ENCODE measurements around the gene MAPRE3. TPM values are rescaled to one million over a fixed set of nuclear protein-coding genes. Genes with fewer than 3 reads are reported as not detected.
A peak's percentile ranks its signal among the peaks of the same experiment; 100 is the strongest.

The MAPRE3 gene
- total and polyA plus RNA-seq, 2 donors (not counting 3 experiments of a cell fraction or from before 2014, with no cell fraction given): 4.4 to 6.1 TPM

GRCh38 chr2:27016801-27017325 lies 46.4 kb downstream of the MAPRE3 start:
- Histone ChIP-seq H3K9me3 (replicated peaks; ENCODE audit: control insufficient read depth, insufficient read depth, low read length) (no peaks in the 10 kb centered on the region), H3K27ac (ENCODE audit: insufficient read depth, low read depth, low read length) (no peak overlapping the region), H3K4me2 (ENCODE audit: insufficient read depth, low read length) (no peak overlapping the region), H2AFZ (ENCODE audit: low read depth, low read length) (no peak overlapping the region), H3K4me3 (replicated peaks in 1 of 3; ENCODE audit: insufficient read depth in 1 of 3, low read depth in 1 of 3, low read length in 3 of 3) (no peak overlapping the region), H4K20me1 (replicated peaks; ENCODE audit: control insufficient read depth, extremely low read depth, insufficient read depth, low read length) (no peaks in the 10 kb centered on the region), H3K79me2 (ENCODE audit: control insufficient read depth, insufficient read depth, low read length) (no peaks in the 10 kb centered on the region), H3K9ac (replicated peaks; ENCODE audit: extremely low read depth, insufficient read depth, low read length) (no peak overlapping the region), H3K4me1 (ENCODE audit: control insufficient read depth, extremely low read depth, insufficient read depth, low read length) (peaks cover 13% of the 10 kb centered on the region), H3K27me3 (ENCODE audit: control insufficient read depth in 2 of 2, insufficient read depth in 2 of 2, low read length in 2 of 2) (no peaks in the 10 kb centered on the region), H3K36me3 (ENCODE audit: control insufficient read depth in 2 of 2, extremely low read depth in 1 of 2, insufficient read depth in 2 of 2, low read length in 2 of 2) (no peaks in the 10 kb centered on the region), H3K9me1 (replicated peaks; ENCODE audit: control insufficient read depth, extremely low read depth, insufficient read depth, low read length) (no peaks in the 10 kb centered on the region)
- BruUV-seq (replicated peaks): no TSS peak
- TF ChIP-seq, protein P1, sequence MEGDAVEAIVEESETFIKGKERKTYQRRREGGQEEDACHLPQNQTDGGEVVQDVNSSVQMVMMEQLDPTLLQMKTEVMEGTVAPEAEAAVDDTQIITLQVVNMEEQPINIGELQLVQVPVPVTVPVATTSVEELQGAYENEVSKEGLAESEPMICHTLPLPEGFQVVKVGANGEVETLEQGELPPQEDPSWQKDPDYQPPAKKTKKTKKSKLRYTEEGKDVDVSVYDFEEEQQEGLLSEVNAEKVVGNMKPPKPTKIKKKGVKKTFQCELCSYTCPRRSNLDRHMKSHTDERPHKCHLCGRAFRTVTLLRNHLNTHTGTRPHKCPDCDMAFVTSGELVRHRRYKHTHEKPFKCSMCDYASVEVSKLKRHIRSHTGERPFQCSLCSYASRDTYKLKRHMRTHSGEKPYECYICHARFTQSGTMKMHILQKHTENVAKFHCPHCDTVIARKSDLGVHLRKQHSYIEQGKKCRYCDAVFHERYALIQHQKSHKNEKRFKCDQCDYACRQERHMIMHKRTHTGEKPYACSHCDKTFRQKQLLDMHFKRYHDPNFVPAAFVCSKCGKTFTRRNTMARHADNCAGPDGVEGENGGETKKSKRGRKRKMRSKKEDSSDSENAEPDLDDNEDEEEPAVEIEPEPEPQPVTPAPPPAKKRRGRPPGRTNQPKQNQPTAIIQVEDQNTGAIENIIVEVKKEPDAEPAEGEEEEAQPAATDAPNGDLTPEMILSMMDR (IDR thresholded peaks at IDR 0.05; ENCODE audit: extremely low read depth in 1 of 2, insufficient read depth in 1 of 2, low read depth in 1 of 2, low read length in 2 of 2): peak; percentile 68 to 70
- TF ChIP-seq, protein P2, sequence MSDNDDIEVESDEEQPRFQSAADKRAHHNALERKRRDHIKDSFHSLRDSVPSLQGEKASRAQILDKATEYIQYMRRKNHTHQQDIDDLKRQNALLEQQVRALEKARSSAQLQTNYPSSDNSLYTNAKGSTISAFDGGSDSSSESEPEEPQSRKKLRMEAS (IDR thresholded peaks at IDR 0.05; ENCODE audit: insufficient read depth, insufficient read length): no peak
- DNase-seq (ENCODE audit: low read depth, low spot score) (peak; percentile 63), FAIRE-seq (peak; percentile 68)
- POLR2A ChIA-PET: interaction anchor here (0.6 to 1.0 kb wide), 4 partner anchors 13 to 275 kb away, joined by 3 to 4 read pairs (median 4); no protein-coding TSS in a partner anchor
- CTCF ChIA-PET: interaction anchor here (0.6 to 6.0 kb wide), 38 partner anchors 9 to 1429 kb away, joined by 3 to 355 read pairs (median 5); partner anchors contain the start of genes KHK and MAPRE3
- intact Hi-C loops (cut with micrococcal nuclease) (loop anchor here (1.0 kb wide), 2 partner anchors 56 to 171 kb away; no protein-coding TSS in a partner anchor), dilution Hi-C loops (cut with MboI; ENCODE audit: extremely low pct_ligation_motif_present, low sequenced_read_pairs) (no loop called here)

- no peaks in the 10 kb centered on the region for H3K9me1 ChIP-seq (replicated peaks; ENCODE audit: control insufficient read depth, extremely low read depth, insufficient read depth, low read length)
- peaks cover 13% of the 10 kb centered on the region for H3K4me1 ChIP-seq (ENCODE audit: control insufficient read depth, extremely low read depth, insufficient read depth, low read length)
- H3K4me2 ChIP-seq (ENCODE audit: insufficient read depth, low read length): no peak overlapping the region
- H3K27ac ChIP-seq (ENCODE audit: insufficient read depth, low read depth, low read length): no peak overlapping the region
- H3K79me2 ChIP-seq (ENCODE audit: control insufficient read depth, insufficient read depth, low read length): no peaks in the 10 kb centered on the region
- H4K20me1 ChIP-seq (replicated peaks; ENCODE audit: control insufficient read depth, extremely low read depth, insufficient read depth, low read length): no peaks in the 10 kb centered on the region
- H3K36me3 ChIP-seq (ENCODE audit: control insufficient read depth in 2 of 2, extremely low read depth in 1 of 2, insufficient read depth in 2 of 2, low read length in 2 of 2): peaks cover 0 to under 1% of the 10 kb centered on the region in 2 experiments
- TF ChIP-seq GATA2 (IDR thresholded peaks at IDR 0.05; ENCODE audit: insufficient read depth, insufficient read length, low read depth, low read length) (no peak), POLR2A (IDR thresholded peaks at IDR 0.05; ENCODE audit: low read depth, low read length) (no peak), JUN (IDR thresholded peaks at IDR 0.05; ENCODE audit: borderline replicate concordance, insufficient read depth, insufficient read length, low read depth) (no peak)
- TF ChIP-seq, protein P2 (IDR thresholded peaks at IDR 0.05; ENCODE audit: insufficient read depth, insufficient read length): no peak
- no TSS peak for BruUV-seq (replicated peaks)
- dilution Hi-C loops (cut with MboI; ENCODE audit: extremely low pct_ligation_motif_present, low sequenced_read_pairs) (no loop called here), intact Hi-C loops (cut with micrococcal nuclease) (no loop called here)
- DNase-seq (ENCODE audit: low read depth, low spot score): no peak
- H3K27me3 ChIP-seq (ENCODE audit: control insufficient read depth in 2 of 2, insufficient read depth in 2 of 2, low read length in 2 of 2): no peaks in the 10 kb centered on the region
- H3K4me3 ChIP-seq (replicated peaks in 1 of 3; ENCODE audit: insufficient read depth in 1 of 3, low read depth in 1 of 3, low read length in 3 of 3): no peak overlapping the region
- H2AFZ ChIP-seq (ENCODE audit: low read depth, low read length): no peak overlapping the region
- ChIA-PET CTCF (interaction anchor here (0.5 to 6.0 kb wide), 10 partner anchors 14 to 1795 kb away, joined by 3 to 355 read pairs (median 4); partner anchors contain the start of gene MAPRE3), POLR2A (no interaction called here)
- H3K9me3 ChIP-seq (replicated peaks; ENCODE audit: control insufficient read depth, insufficient read depth, low read length): no peaks in the 10 kb centered on the region
- no peak overlapping the region for H3K9ac ChIP-seq (replicated peaks; ENCODE audit: extremely low read depth, insufficient read depth, low read length)
- no peak for FAIRE-seq
Observed at GRCh38 chr2:27018142-27018541, 47.7 kb downstream of the MAPRE3 start.

Data from endothelial cell of umbilical vein (primary cell).